HFFc6 (cell line): Measurements from ENCODE around the gene AMN1. TPM values are rescaled to one million over a fixed set of nuclear protein-coding genes. Genes with fewer than 3 reads are reported as not detected.

ENCODE experiments used
- DNase-seq: peaks from one replicate; pipeline ENCODE4 v3.0.0-alpha.2; 2018
- H3K27ac Mint-ChIP-seq: 2 replicates; pipeline ENCODE4 v1.8.0; 2020; ENCODE audit warnings: mild to moderate bottlenecking, mixed read lengths
- H3K27me3 Mint-ChIP-seq: 2 replicates; pipeline ENCODE4 v1.8.0; 2021; ENCODE audit warnings: mild to moderate bottlenecking, moderate library complexity, mixed read lengths; ENCODE audit not compliant: insufficient read depth
- H3K36me3 Mint-ChIP-seq: 2 replicates; pipeline ENCODE4 v1.8.0; 2021; ENCODE audit warnings: low read depth, mixed read lengths
- H3K4me1 Mint-ChIP-seq: 2 replicates; pipeline ENCODE4 v1.8.0; 2020; ENCODE audit warnings: low read depth, mixed read lengths
- H3K4me3 Mint-ChIP-seq: 2 replicates; pipeline ENCODE4 v1.8.0; 2020; ENCODE audit warnings: mild to moderate bottlenecking, moderate library complexity, mixed read lengths
- H3K9me3 Mint-ChIP-seq: 2 replicates; pipeline ENCODE4 v1.8.0; 2020; ENCODE audit warnings: mild to moderate bottlenecking, mixed read lengths
- CTCF ChIP-seq: fragments of 200-600 bp; sonication (generic); IDR thresholded peaks from 2 replicates; pipeline ENCODE4 v1.5.0; 2021; ENCODE audit warnings: antibody characterized with exemption, mild to moderate bottlenecking
- total RNA-seq, 6 experiments: library from RNA; stranded (reverse); fragmentation: NEBNext Ultra II Directional; extraction: Animal tissue kit (Norgen Biotek cat#: 25700); gene quantifications; 2 replicates in 1 of 6; 3 replicates in 5 of 6; pipeline ENCODE4 v1.2.3, GENCODE V29; 2021

AMN1 gene
- total RNA-seq, 6 experiments from 2014 or later: 3.4 to 5.3 (median 4.7) TPM

- Mint-ChIP-seq H3K27me3 (peaks cover 3% of the 10 kb centered on the region), H3K9me3 (no peaks in the 10 kb centered on the region), H3K36me3 (no peaks in the 10 kb centered on the region), H3K4me1 (peaks cover 13% of the 10 kb centered on the region), H3K4me3 (no peak overlapping the region), H3K27ac (no peak overlapping the region)
- no peak for DNase-seq
- TF ChIP-seq CTCF: no peak
These were observed 97.6 kb downstream of the AMN1 start for GRCh38 chr12:31631023-31631724.

- no peak for TF ChIP-seq CTCF
- no peak for DNase-seq
- peaks cover 13% of the 10 kb centered on the region for H3K4me1 Mint-ChIP-seq
- 0 out of 2 replicates have a peak overlapping the region, but pooled peaks have one; percentile 13 for H3K4me3 Mint-ChIP-seq
- H3K9me3 Mint-ChIP-seq: no peaks in the 10 kb centered on the region
- H3K27me3 Mint-ChIP-seq: peaks cover 8% of the 10 kb centered on the region
- no peak overlapping the region for H3K27ac Mint-ChIP-seq
- H3K36me3 Mint-ChIP-seq: no peaks in the 10 kb centered on the region
These were observed 98.8 kb downstream of the AMN1 start for GRCh38 chr12:31629756-31630732.

GRCh38 chr12:31627456-31628054 is 101.3 kb downstream of the AMN1 start:
- no peaks in the 10 kb centered on the region for H3K9me3 Mint-ChIP-seq
- no peak for TF ChIP-seq CTCF
- H3K36me3 Mint-ChIP-seq: no peaks in the 10 kb centered on the region
- peaks cover 13% of the 10 kb centered on the region for H3K4me1 Mint-ChIP-seq
- DNase-seq: no peak
- no peak overlapping the region for H3K27ac Mint-ChIP-seq
- peaks cover 10% of the 10 kb centered on the region for H3K27me3 Mint-ChIP-seq
- H3K4me3 Mint-ChIP-seq: no peak overlapping the region

GRCh38 chr12:31626270-31626995 is 102.4 kb downstream of the AMN1 start:
- no peak for DNase-seq
- no peaks in the 10 kb centered on the region for H3K9me3 Mint-ChIP-seq
- no peak for TF ChIP-seq CTCF
- no peaks in the 10 kb centered on the region for H3K36me3 Mint-ChIP-seq
- H3K4me3 Mint-ChIP-seq: no peak overlapping the region
- H3K4me1 Mint-ChIP-seq: peaks cover 13% of the 10 kb centered on the region
- no peak overlapping the region for H3K27ac Mint-ChIP-seq
- H3K27me3 Mint-ChIP-seq: peaks cover 10% of the 10 kb centered on the region

GRCh38 chr12:31622038-31622437 is 106.8 kb downstream of the AMN1 start:
- no peak for TF ChIP-seq CTCF
- Mint-ChIP-seq H3K36me3 (no peaks in the 10 kb centered on the region), H3K27me3 (peaks cover 6% of the 10 kb centered on the region), H3K27ac (no peak overlapping the region), H3K4me3 (no peak overlapping the region), H3K4me1 (peaks cover 12% of the 10 kb centered on the region), H3K9me3 (no peaks in the 10 kb centered on the region)
- DNase-seq: no peak
